Measurements from ENCODE around the gene SLC22A23.

Gene SLC22A23

GRCh38 chr6:3320238-3320811, 136.5 kb downstream of the SLC22A23 start:
- no peak for DNase-seq (ENCODE audit: low read depth)
- no peak for TF ChIP-seq CTCF (conservative IDR thresholded peaks at IDR 0.05; ENCODE audit: low read length)
- H3K4me3 ChIP-seq (ENCODE audit: low read length) = no peak overlapping the region

GRCh38 chr6:3319610-3320200, 137.1 kb downstream of the SLC22A23 start:
- H3K4me3 ChIP-seq (ENCODE audit: low read length) = no peak overlapping the region
- DNase-seq (ENCODE audit: low read depth) = no peak
- TF ChIP-seq CTCF (conservative IDR thresholded peaks at IDR 0.05; ENCODE audit: low read length) = no peak

GRCh38 chr6:3318821-3319540, 137.9 kb downstream of the SLC22A23 start:
- no peak for TF ChIP-seq CTCF (conservative IDR thresholded peaks at IDR 0.05; ENCODE audit: low read length)
- DNase-seq (ENCODE audit: low read depth) = no peak
- H3K4me3 ChIP-seq (ENCODE audit: low read length) = no peak overlapping the region

GRCh38 chr6:3318226-3318625, 138.6 kb downstream of the SLC22A23 start:
- no peak overlapping the region for H3K4me3 ChIP-seq (ENCODE audit: low read length)
- no peak for TF ChIP-seq CTCF (conservative IDR thresholded peaks at IDR 0.05; ENCODE audit: low read length)
- DNase-seq (ENCODE audit: low read depth) = no peak

- no peak for TF ChIP-seq CTCF (conservative IDR thresholded peaks at IDR 0.05; ENCODE audit: low read length)
- peak; percentile 36 for DNase-seq (ENCODE audit: low read depth)
- no peak overlapping the region for H3K4me3 ChIP-seq (ENCODE audit: low read length)
Measured at GRCh38 chr6:3317741-3318211, 139.1 kb downstream of the SLC22A23 start.

GRCh38 chr6:3316818-3317217, 140.0 kb downstream of the SLC22A23 start:
- no peak overlapping the region for H3K4me3 ChIP-seq (ENCODE audit: low read length)
- TF ChIP-seq CTCF (conservative IDR thresholded peaks at IDR 0.05; ENCODE audit: low read length) = no peak
- no peak for DNase-seq (ENCODE audit: low read depth)

- TF ChIP-seq CTCF (conservative IDR thresholded peaks at IDR 0.05; ENCODE audit: low read length) = no peak
- DNase-seq (ENCODE audit: low read depth) = no peak
- no peak overlapping the region for H3K4me3 ChIP-seq (ENCODE audit: low read length)
Measured at GRCh38 chr6:3316331-3316730, 140.5 kb downstream of the SLC22A23 start.
